Kidney (tissue), 14 donors: ENCODE measurements around the gene GPC6. TPM values are rescaled to one million over a fixed set of nuclear protein-coding genes. Genes with fewer than 3 reads are reported as not detected.

Experiments
- DNase-seq, 5 donors: peaks; one replicate each; pipeline ENCODE4 v3.0.0-alpha.2; 2013 to 2020
- FAIRE-seq: peaks from 2 replicates; lab custom pipeline; 2012; peaks lifted over from hg19 to GRCh38; lab: Jason Lieb, UNC
- H3K27ac ChIP-seq, 2 donors: one replicate each; pipeline ENCODE4 v1.7.0; 2013; ENCODE audit warnings: low read depth in 2 of 2, low read length in 2 of 2, inconsistent platforms in 1 of 2
- H3K27me3 ChIP-seq: one replicate; pipeline ENCODE4 v1.7.1; 2013; ENCODE audit warnings: low read length, inconsistent platforms; ENCODE audit not compliant: control insufficient read depth, insufficient read depth
- H3K36me3 ChIP-seq, 3 donors: one replicate each; pipeline versions ENCODE4 v1.7.0 to v1.7.1; 2013; ENCODE audit warnings: low read length in 3 of 3, control low read depth in 1 of 3, inconsistent platforms in 1 of 3; ENCODE audit not compliant: insufficient read depth in 3 of 3, control insufficient read depth in 2 of 3
- H3K4me1 ChIP-seq, 3 donors: one replicate each; pipeline versions ENCODE4 v1.7.0 to v1.7.1; 2013; ENCODE audit warnings: low read length in 3 of 3, inconsistent platforms in 1 of 3, low read depth in 1 of 3; ENCODE audit not compliant: control insufficient read depth in 2 of 3, insufficient read depth in 2 of 3
- H3K4me3 ChIP-seq, 3 donors: one replicate each; pipeline versions ENCODE4 v1.7.0 to v1.8.1; 2013; ENCODE audit warnings: low read length in 3 of 3, control low read depth in 1 of 3, inconsistent platforms in 1 of 3
- H3K9ac ChIP-seq, 3 donors: one replicate each; pipeline versions ENCODE4 v1.7.0 to v1.7.1; 2013; ENCODE audit warnings: low read length in 3 of 3, control low read depth in 1 of 3, inconsistent platforms in 1 of 3
- H3K9me3 ChIP-seq, 3 donors: one replicate each; pipeline versions ENCODE4 v1.7.0 to v1.7.1; 2013; ENCODE audit warnings: low read length in 3 of 3, control low read depth in 1 of 3, inconsistent platforms in 1 of 3; ENCODE audit not compliant: control insufficient read depth in 2 of 3, insufficient read depth in 1 of 3
- CTCF ChIP-seq: IDR thresholded peaks from 3 replicates; pipeline ENCODE4 v1.5.1; 2012; ENCODE audit warnings: mild to moderate bottlenecking, moderate library complexity, borderline replicate concordance; ENCODE audit not compliant: insufficient read depth; ENCODE audit errors: extremely low read depth
- intact Hi-C: fragments of 100-400 bp; cut with DNase I; formaldehyde crosslinking; loops from one replicate; pipeline ENCODE4 v1.11.1; 2022
- polyA plus RNA-seq: library from polyadenylated mRNA; stranded (reverse); fragments of 350-450 nt; fragmentation: Illumina TruSeq; extraction: RNeasy Lipid Tissue Mini Kit (QIAGEN cat#74804); gene quantifications from one replicate; pipeline ENCODE4 v1.2.3, GENCODE V29; 2014; ENCODE audit warnings: low read depth, low replicate concordance; ENCODE audit not compliant: insufficient read depth
- total RNA-seq: library from RNA; stranded (reverse); fragmentation: NEBNext Ultra II Directional; extraction: Animal tissue kit (Norgen Biotek cat#: 25700); gene quantifications from one replicate; pipeline ENCODE4 v1.2.1, GENCODE V29; 2021
- donor health status: control.
- donor health status: control.
- donor health status: control.
- donor health status: control.
- donor health status: control.
- donor health status: DM: yes; HTN: yes; CAD: no.
- donor health status: Normal renal cell carcinoma (clear cell type).

Gene GPC6
- total and polyA plus RNA-seq, 2 donors from 2014 or later: 6.2 to 15.5 TPM

- H3K27ac ChIP-seq: no peak overlapping the region
- no peaks in the 10 kb centered on the region for H3K27me3 ChIP-seq
- DNase-seq: no peak
- no peak overlapping the region for H3K4me3 ChIP-seq
- no peak for FAIRE-seq
- H3K36me3 ChIP-seq: no peaks in the 10 kb centered on the region
- H3K9me3 ChIP-seq: no peaks in the 10 kb centered on the region
- H3K9ac ChIP-seq: no peak overlapping the region
- no peak for TF ChIP-seq CTCF
- intact Hi-C loops: no loop called here
- H3K4me1 ChIP-seq: no peaks in the 10 kb centered on the region
These were observed 729.8 kb downstream of the GPC6 start for GRCh38 chr13:93956426-93956825.

GRCh38 chr13:93957371-93957770 lies 730.8 kb downstream of the GPC6 start:
- H3K9ac ChIP-seq: no peak overlapping the region
- TF ChIP-seq CTCF: no peak
- no peak for DNase-seq
- no peak overlapping the region for H3K27ac ChIP-seq
- no peaks in the 10 kb centered on the region for H3K36me3 ChIP-seq
- H3K9me3 ChIP-seq: no peaks in the 10 kb centered on the region
- no peak for FAIRE-seq
- intact Hi-C loops: no loop called here
- no peak overlapping the region for H3K4me3 ChIP-seq
- H3K27me3 ChIP-seq: no peaks in the 10 kb centered on the region
- H3K4me1 ChIP-seq: no peaks in the 10 kb centered on the region

GRCh38 chr13:93959796-93960533 lies 733.4 kb downstream of the GPC6 start:
- intact Hi-C loops: no loop called here
- DNase-seq (no peak), FAIRE-seq (no peak)
- no peak overlapping the region for H3K27ac ChIP-seq
- no peak overlapping the region for H3K4me3 ChIP-seq
- no peaks in the 10 kb centered on the region for H3K4me1 ChIP-seq
- H3K27me3 ChIP-seq: no peaks in the 10 kb centered on the region
- no peak overlapping the region for H3K9ac ChIP-seq
- no peaks in the 10 kb centered on the region for H3K36me3 ChIP-seq
- no peaks in the 10 kb centered on the region for H3K9me3 ChIP-seq
- no peak for TF ChIP-seq CTCF
